B cell (primary cell): ENCODE measurements around the gene DNAH6. TPM values are rescaled to one million over a fixed set of nuclear protein-coding genes. Genes with fewer than 3 reads are reported as not detected.
"Not testable (repeated sequence)": the region's sequence is repeated elsewhere in the genome, so short reads cannot be mapped to it uniquely, and the experiment has no call there.

Experiments
- ATAC-seq: fragments of 200-7000 bp; cut with Tn5 transposase; one replicate; pipeline ENCODE4 v1.10.0; 2021; ENCODE audit warnings: low read depth, mild to moderate bottlenecking, moderate number of reproducible peaks, moderate library complexity
- CTCF ChIA-PET: fragments of 350-600 bp; sonication (Branson Sonifier 250); formaldehyde crosslinking; loops from one replicate; lab custom pipeline; 2021; ENCODE audit warnings: antibody characterized with exemption, inconsistent platforms; lab: Charles Lee
- POLR2A ChIA-PET: fragments of 350-600 bp; sonication (Branson Sonifier 250); formaldehyde crosslinking; loops from one replicate; lab custom pipeline; 2021; ENCODE audit warnings: antibody characterized with exemption; lab: Charles Lee
- DNase-seq: peaks from one replicate; pipeline ENCODE4 v3.0.0; 2013
- H2AFZ ChIP-seq: 2 replicates; pipeline ENCODE4 v1.6.1; 2012; ENCODE audit warnings: mild to moderate bottlenecking, low read depth, low read length; ENCODE audit not compliant: insufficient read depth, poor library complexity, severe bottlenecking
- H3K27ac ChIP-seq, 2 donors: 1 replicate in 1 of 2; 2 replicates in 1 of 2; pipeline ENCODE4 v1.5.1; 2012 to 2013; ENCODE audit warnings: low read length in 2 of 2, mild to moderate bottlenecking in 2 of 2, moderate library complexity in 1 of 2
- H3K27me3 ChIP-seq, 4 experiments: fragments of 200-600 bp in 1 of 4; sonication (generic) in 1 of 4; replicated peaks in 1 of 4; 1 replicate in 2 of 4; 2 replicates in 2 of 4; pipeline versions ENCODE4 v1.6.1 to v1.7.0; 2013 to 2016; ENCODE audit warnings: low read length in 3 of 4, mild to moderate bottlenecking in 2 of 4, mixed read lengths in 1 of 4, moderate library complexity in 1 of 4; ENCODE audit not compliant: insufficient read depth in 4 of 4, control insufficient read depth in 3 of 4; ENCODE audit errors: control extremely low read depth in 1 of 4
- H3K36me3 ChIP-seq, 2 experiments: replicated peaks in 1 of 2; 1 replicate in 1 of 2; 2 replicates in 1 of 2; pipeline versions ENCODE4 v1.6.1 to v1.7.1; 2013; ENCODE audit warnings: low read length in 1 of 2; ENCODE audit not compliant: insufficient read depth in 2 of 2, control insufficient read depth in 1 of 2; ENCODE audit errors: control extremely low read depth in 1 of 2, extremely low read depth in 1 of 2
- H3K4me1 ChIP-seq, 2 donors: fragments of 200-600 bp in 1 of 2; sonication (generic) in 1 of 2; 1 replicate in 1 of 2; 2 replicates in 1 of 2; pipeline versions ENCODE4 v1.5.1 to v1.6.1; 2013 to 2017; ENCODE audit warnings: low read length in 2 of 2; ENCODE audit not compliant: control insufficient read depth in 2 of 2, insufficient read depth in 2 of 2
- H3K4me2 ChIP-seq: replicated peaks from 2 replicates; pipeline ENCODE3; 2012; ENCODE audit warnings: mild to moderate bottlenecking, low read depth, low read length; ENCODE audit not compliant: poor library complexity, severe bottlenecking
- H3K4me3 ChIP-seq, 5 experiments: fragments of 200-600 bp in 1 of 5; sonication (generic) in 1 of 5; 1 replicate in 3 of 5; 2 replicates in 2 of 5; pipeline versions ENCODE4 v1.5.1 to v1.7.0; 2011 to 2016; ENCODE audit warnings: low read length in 4 of 5, mild to moderate bottlenecking in 4 of 5, low read depth in 2 of 5, control low read depth in 1 of 5, moderate library complexity in 1 of 5; ENCODE audit not compliant: insufficient read depth in 1 of 5; ENCODE audit errors: control extremely low read depth in 1 of 5, extremely low read depth in 1 of 5
- H3K79me2 ChIP-seq: fragments of 200-600 bp; sonication (generic); one replicate; pipeline ENCODE4 v1.6.0; 2016; ENCODE audit warnings: low read length; ENCODE audit not compliant: control insufficient read depth, insufficient read depth
- H3K9ac ChIP-seq: fragments of 200-600 bp; sonication (generic); 2 replicates; pipeline ENCODE4 v1.6.1; 2017; ENCODE audit warnings: mild to moderate bottlenecking, low read length, moderate library complexity
- H3K9me3 ChIP-seq, 3 donors: one replicate each; pipeline versions ENCODE4 v1.6.1 to v1.7.1; 2013; ENCODE audit warnings: low read length in 2 of 3; ENCODE audit not compliant: control insufficient read depth in 2 of 3, insufficient read depth in 1 of 3; ENCODE audit errors: control extremely low read depth in 1 of 3
- H4K20me1 ChIP-seq: 2 replicates; pipeline ENCODE4 v1.6.0; 2012; ENCODE audit warnings: mild to moderate bottlenecking, low read length; ENCODE audit not compliant: insufficient read depth, control insufficient read depth, poor library complexity, severe bottlenecking
- H3K27ac Mint-ChIP-seq: one replicate; pipeline ENCODE4 v1.8.0; 2021; ENCODE audit warnings: mixed read lengths
- H3K27me3 Mint-ChIP-seq: one replicate; pipeline ENCODE4 v1.8.0; 2021; ENCODE audit warnings: mixed read lengths
- H3K4me1 Mint-ChIP-seq: one replicate; pipeline ENCODE4 v1.8.0; 2021; ENCODE audit warnings: mixed read lengths
- H3K4me3 Mint-ChIP-seq: one replicate; pipeline ENCODE4 v1.8.0; 2021; ENCODE audit warnings: mixed read lengths
- H3K9me3 Mint-ChIP-seq: one replicate; pipeline ENCODE4 v1.8.0; 2022; ENCODE audit warnings: mixed read lengths; ENCODE audit not compliant: insufficient read depth
- EZH2 ChIP-seq: IDR thresholded peaks from 2 replicates; pipeline ENCODE4 v1.6.1; 2012; ENCODE audit warnings: borderline replicate concordance, low read depth, mild to moderate bottlenecking, moderate library complexity, low read length; ENCODE audit not compliant: insufficient read depth, poor library complexity, severe bottlenecking
- WGBS: methylation state at CpG from one replicate; pipeline ENCODE4 v1.1.5; 2013; ENCODE audit warnings: missing lambda C conversion rate; ENCODE audit not compliant: insufficient coverage; 5-methylcytosine and 5-hydroxymethylcytosine counted together
- intact Hi-C: fragments of 100-400 bp; cut with micrococcal nuclease; formaldehyde crosslinking; loops from one replicate; pipeline ENCODE4 v1.10.0; 2022
- polyA plus RNA-seq: library from polyadenylated mRNA; depleted of rRNA; stranded (reverse); fragments of >200 nt; gene quantifications from 2 replicates; pipeline ENCODE4 v1.2.3, GENCODE V29; 2012
- total RNA-seq, 2 donors: library from RNA; stranded (reverse); fragments of 120-200 nt in 1 of 2; gene quantifications; 1 replicate in 1 of 2; 2 replicates in 1 of 2; pipeline versions ENCODE4 v1.2.3 to v1.2.4, GENCODE V29; 2013 to 2022
- TF ChIP-seq, protein P1 (sequence below): fragments of 200-600 bp; IDR thresholded peaks from one replicate; pipeline ENCODE4 v1.8.0; 2022; ENCODE audit warnings: antibody characterized with exemption, mild to moderate bottlenecking

DNAH6 gene
- total and polyA plus RNA-seq, 2 donors (not counting 1 experiment from before 2014, with no cell fraction given): 0.01 to 1.9 TPM

DNA sequence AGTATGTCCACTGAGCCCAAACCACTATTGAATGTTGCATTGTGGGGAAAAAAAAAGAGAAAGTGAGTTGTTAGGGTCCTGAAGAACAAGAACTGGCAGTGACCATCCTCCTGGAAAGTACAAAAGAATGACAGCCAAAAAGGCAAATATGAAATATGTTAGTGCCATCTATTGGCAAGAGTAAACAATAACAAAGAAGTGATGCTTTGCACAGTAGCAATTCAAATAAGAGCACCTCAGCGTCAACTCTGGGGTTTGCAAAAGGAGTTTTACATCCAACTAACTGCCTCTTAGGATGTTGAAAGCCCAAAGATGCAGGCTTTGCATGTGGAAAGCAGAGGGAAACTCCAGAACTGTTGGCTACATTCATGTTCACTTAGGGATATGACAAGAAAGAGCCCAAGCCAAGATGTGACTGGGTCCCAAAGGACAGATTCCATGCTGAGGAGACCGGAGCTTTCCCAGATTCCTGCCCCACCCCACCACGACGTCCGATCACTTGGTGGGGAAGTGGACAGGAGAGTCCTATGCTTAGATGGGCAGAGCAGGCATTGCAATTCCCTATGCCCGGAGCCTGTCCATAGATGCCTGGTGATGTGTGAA, 349.0 kb downstream of the DNAH6 start:
- H3K4me3 ChIP-seq: no peak overlapping the region
- Mint-ChIP-seq H3K27me3 (no peaks in the 10 kb centered on the region), H3K27ac (no peak overlapping the region), H3K4me1 (peaks cover 8% of the 10 kb centered on the region), H3K4me3 (no peak overlapping the region), H3K9me3 (no peaks in the 10 kb centered on the region)
- ChIA-PET CTCF (interaction anchor here (1.0 to 2.0 kb wide), 11 partner anchors 9 to 400 kb away, joined by 3 to 15 read pairs (median 3); no protein-coding TSS in a partner anchor), POLR2A (interaction anchor here (0.6 kb wide), 1 partner anchor 71 kb away, joined by 6 read pairs; no protein-coding TSS in a partner anchor)
- peaks cover 3 to 9% of the 10 kb centered on the region in 2 donors for H3K4me1 ChIP-seq
- H3K36me3 ChIP-seq: no peaks in the 10 kb centered on the region
- H3K9ac ChIP-seq: no peak overlapping the region
- H3K9me3 ChIP-seq: no peaks in the 10 kb centered on the region
- H3K79me2 ChIP-seq: peaks cover 47% of the 10 kb centered on the region
- peak; percentile 51 for DNase-seq
- peak; percentile 49 for ATAC-seq
- intact Hi-C loops: loop anchor here (1.0 kb wide), 1 partner anchor 370 kb away; no protein-coding TSS in a partner anchor
- 100% methylated on average over 2 of the region's 6 CpGs for WGBS
- no peak overlapping the region for H2AFZ ChIP-seq
- H3K27ac ChIP-seq: no peak overlapping the region
- peaks cover 9% of the 10 kb centered on the region for H4K20me1 ChIP-seq
- H3K27me3 ChIP-seq: no peaks in the 10 kb centered on the region
- TF ChIP-seq, protein P1, sequence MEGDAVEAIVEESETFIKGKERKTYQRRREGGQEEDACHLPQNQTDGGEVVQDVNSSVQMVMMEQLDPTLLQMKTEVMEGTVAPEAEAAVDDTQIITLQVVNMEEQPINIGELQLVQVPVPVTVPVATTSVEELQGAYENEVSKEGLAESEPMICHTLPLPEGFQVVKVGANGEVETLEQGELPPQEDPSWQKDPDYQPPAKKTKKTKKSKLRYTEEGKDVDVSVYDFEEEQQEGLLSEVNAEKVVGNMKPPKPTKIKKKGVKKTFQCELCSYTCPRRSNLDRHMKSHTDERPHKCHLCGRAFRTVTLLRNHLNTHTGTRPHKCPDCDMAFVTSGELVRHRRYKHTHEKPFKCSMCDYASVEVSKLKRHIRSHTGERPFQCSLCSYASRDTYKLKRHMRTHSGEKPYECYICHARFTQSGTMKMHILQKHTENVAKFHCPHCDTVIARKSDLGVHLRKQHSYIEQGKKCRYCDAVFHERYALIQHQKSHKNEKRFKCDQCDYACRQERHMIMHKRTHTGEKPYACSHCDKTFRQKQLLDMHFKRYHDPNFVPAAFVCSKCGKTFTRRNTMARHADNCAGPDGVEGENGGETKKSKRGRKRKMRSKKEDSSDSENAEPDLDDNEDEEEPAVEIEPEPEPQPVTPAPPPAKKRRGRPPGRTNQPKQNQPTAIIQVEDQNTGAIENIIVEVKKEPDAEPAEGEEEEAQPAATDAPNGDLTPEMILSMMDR: peak; percentile 66
- no peak for TF ChIP-seq EZH2
- no peak overlapping the region for H3K4me2 ChIP-seq

DNA sequence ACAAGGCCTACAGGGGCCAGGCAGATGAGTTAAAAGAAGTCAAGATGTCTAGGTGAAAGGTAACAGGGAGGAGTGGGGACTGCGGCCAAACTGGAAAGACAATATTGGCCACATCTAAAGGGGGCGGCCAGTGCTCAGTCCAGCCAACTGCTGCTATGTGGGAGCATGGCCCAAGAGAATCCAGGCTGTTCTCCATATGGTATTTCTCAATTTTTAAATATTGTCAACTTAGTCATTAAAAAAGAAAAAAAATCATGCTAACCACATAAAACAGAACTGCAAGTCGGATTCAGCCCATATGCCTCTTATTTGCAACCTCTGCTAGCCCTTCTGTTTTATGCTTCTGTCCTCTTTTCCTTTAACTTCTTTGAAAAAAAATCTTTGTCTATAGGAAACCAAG, 349.8 kb downstream of the DNAH6 start:
- Histone ChIP-seq H3K27me3 (no peaks in the 10 kb centered on the region), H3K9ac (no peak overlapping the region), H3K36me3 (no peaks in the 10 kb centered on the region), H3K4me3 (no peak overlapping the region), H3K27ac (no peak overlapping the region), H4K20me1 (peaks cover 9% of the 10 kb centered on the region), H3K4me1 (peaks cover 3 to 13% of the 10 kb centered on the region in 2 donors), H3K4me2 (no peak overlapping the region), H3K9me3 (no peaks in the 10 kb centered on the region), H3K79me2 (peaks cover 41% of the 10 kb centered on the region), H2AFZ (no peak overlapping the region)
- CTCF ChIA-PET: interaction anchor here (1.4 to 2.0 kb wide), 5 partner anchors 13 to 60 kb away, joined by 4 to 15 read pairs (median 7); no protein-coding TSS in a partner anchor
- TF ChIP-seq, protein P1: no peak
- ATAC-seq (no peak), DNase-seq (no peak)
- H3K9me3 Mint-ChIP-seq: no peaks in the 10 kb centered on the region
- POLR2A ChIA-PET: interaction anchor here (0.6 kb wide), 1 partner anchor 70 kb away, joined by 6 read pairs; no protein-coding TSS in a partner anchor
- H3K4me1 Mint-ChIP-seq: peaks cover 13% of the 10 kb centered on the region
- WGBS: 100% methylated on average over 1 of the region's 3 CpGs
- intact Hi-C loops: no loop called here
- no peak overlapping the region for H3K27ac Mint-ChIP-seq
- no peak overlapping the region for H3K4me3 Mint-ChIP-seq
- peaks cover 3% of the 10 kb centered on the region for H3K27me3 Mint-ChIP-seq

DNA sequence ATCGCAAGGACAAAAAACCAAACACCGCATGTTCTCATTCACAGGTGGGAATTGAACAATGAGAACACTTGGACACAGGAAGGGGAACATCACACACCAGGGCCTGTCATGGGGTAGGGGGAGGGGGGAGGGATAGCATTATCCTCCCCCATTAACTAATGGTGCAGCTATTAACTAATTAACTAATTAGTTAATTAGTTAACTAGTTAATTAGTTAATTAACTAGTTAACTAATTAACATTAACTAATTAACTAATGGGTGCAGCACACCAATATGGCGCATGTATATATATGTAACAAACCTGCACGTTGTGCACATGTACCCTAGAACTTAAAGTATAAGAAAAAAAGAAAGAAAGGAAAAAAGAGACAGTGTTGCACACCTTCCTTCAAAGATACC, 352.0 kb downstream of the DNAH6 start:
- H4K20me1 ChIP-seq, DNase-seq, H3K9ac ChIP-seq, H3K27ac ChIP-seq, H3K27me3 ChIP-seq, H2AFZ ChIP-seq, H3K27ac Mint-ChIP-seq, H3K36me3 ChIP-seq, H3K9me3 ChIP-seq, H3K9me3 Mint-ChIP-seq, ATAC-seq, H3K4me2 ChIP-seq, H3K4me3 Mint-ChIP-seq, H3K4me3 ChIP-seq, intact Hi-C loops, H3K27me3 Mint-ChIP-seq: not testable (repeated sequence)
- ChIA-PET POLR2A (interaction anchor here (1.4 kb wide), 1 partner anchor 39 kb away, joined by 3 read pairs; no protein-coding TSS in a partner anchor), CTCF (interaction anchor here (0.6 to 1.5 kb wide), 3 partner anchors 36 to 61 kb away, joined by 4 to 13 read pairs (median 5); no protein-coding TSS in a partner anchor)
- H3K4me1 ChIP-seq: peaks cover 3 to 13% of the 10 kb centered on the region in 2 donors
- no CpG with 5 or more reads among the region's 4 CpGs for WGBS
- peaks cover 35% of the 10 kb centered on the region for H3K79me2 ChIP-seq
- H3K4me1 Mint-ChIP-seq: peaks cover 10% of the 10 kb centered on the region
